G401.6 (cell line): ENCODE measurements around the gene RPL37A.

Experiments used
- FAIRE-seq: peaks from 2 replicates; lab custom pipeline; 2012; peaks lifted over from hg19 to GRCh38; lab: Jason Lieb, UNC

RPL37A gene

GRCh38 chr2:216498379-216499352, at the start of gene RPL37A:
RPL37A (plus strand) TSS chr2:216498844; CDS start chr2:216498875, 31 bp downstream.
- FAIRE-seq, result peak; percentile 83

- FAIRE-seq, result no peak
Measured at GRCh38 chr2:216450346-216450745, 48.3 kb upstream of the RPL37A start.

- no peak for FAIRE-seq
Measured at GRCh38 chr2:216450784-216451183, 47.9 kb upstream of the RPL37A start.

- no peak for FAIRE-seq
Measured at GRCh38 chr2:216453955-216454614, 44.6 kb upstream of the RPL37A start.

GRCh38 chr2:216463148-216463547, 35.5 kb upstream of the RPL37A start:
- no peak for FAIRE-seq

GRCh38 chr2:216464104-216464720, 34.4 kb upstream of the RPL37A start:
- FAIRE-seq, result no peak

- no peak for FAIRE-seq
Measured at GRCh38 chr2:216465579-216466195, 33.0 kb upstream of the RPL37A start.

GRCh38 chr2:216467845-216468244, 30.8 kb upstream of the RPL37A start:
- no peak for FAIRE-seq

- FAIRE-seq, result no peak
Measured at GRCh38 chr2:216469661-216470060, 29.0 kb upstream of the RPL37A start.

- FAIRE-seq, result no peak
Measured at GRCh38 chr2:216473187-216473586, 25.5 kb upstream of the RPL37A start.

GRCh38 chr2:216474925-216475670, 23.5 kb upstream of the RPL37A start:
- FAIRE-seq, result no peak

- FAIRE-seq, result no peak
Measured at GRCh38 chr2:216475767-216476166, 22.9 kb upstream of the RPL37A start.

GRCh38 chr2:216477283-216478035, 21.2 kb upstream of the RPL37A start:
- no peak for FAIRE-seq

- no peak for FAIRE-seq
Measured at GRCh38 chr2:216478151-216478550, 20.5 kb upstream of the RPL37A start.

GRCh38 chr2:216478791-216479190, 19.9 kb upstream of the RPL37A start:
- no peak for FAIRE-seq

GRCh38 chr2:216480221-216480620, 18.4 kb upstream of the RPL37A start:
- no peak for FAIRE-seq

GRCh38 chr2:216482640-216483039, 16.0 kb upstream of the RPL37A start:
- FAIRE-seq, result no peak

- FAIRE-seq, result no peak
Measured at GRCh38 chr2:216485237-216485636, 13.4 kb upstream of the RPL37A start.

GRCh38 chr2:216485745-216486144, 12.9 kb upstream of the RPL37A start:
- FAIRE-seq, result no peak

- no peak for FAIRE-seq
Measured at GRCh38 chr2:216486271-216486670, 12.4 kb upstream of the RPL37A start.

GRCh38 chr2:216486708-216487107, 11.9 kb upstream of the RPL37A start:
- no peak for FAIRE-seq
